D721Med (cell line): Measurements from ENCODE around the gene DLGAP1.
"Not testable (repeated sequence)": the region's sequence is repeated elsewhere in the genome, so short reads cannot be mapped to it uniquely, and the experiment has no call there.

Experiments used
- DNase-seq: peaks from one replicate; pipeline ENCODE4 v3.0.0; 2011; ENCODE audit warnings: low spot score; ENCODE audit not compliant: insufficient read length
- FAIRE-seq: peaks from 2 replicates; lab custom pipeline; 2011; peaks lifted over from hg19 to GRCh38; lab: Jason Lieb, UNC
- CTCF ChIP-seq: IDR thresholded peaks from 2 replicates; pipeline ENCODE4 v1.5.1; 2012; ENCODE audit warnings: mild to moderate bottlenecking, control low read depth; ENCODE audit not compliant: insufficient read depth; ENCODE audit errors: missing control alignments

Gene DLGAP1

GRCh38 chr18:4299395-4299794 is 155.7 kb downstream of the DLGAP1 start:
- FAIRE-seq: no peak
- no peak for TF ChIP-seq CTCF
- no peak for DNase-seq

DNA sequence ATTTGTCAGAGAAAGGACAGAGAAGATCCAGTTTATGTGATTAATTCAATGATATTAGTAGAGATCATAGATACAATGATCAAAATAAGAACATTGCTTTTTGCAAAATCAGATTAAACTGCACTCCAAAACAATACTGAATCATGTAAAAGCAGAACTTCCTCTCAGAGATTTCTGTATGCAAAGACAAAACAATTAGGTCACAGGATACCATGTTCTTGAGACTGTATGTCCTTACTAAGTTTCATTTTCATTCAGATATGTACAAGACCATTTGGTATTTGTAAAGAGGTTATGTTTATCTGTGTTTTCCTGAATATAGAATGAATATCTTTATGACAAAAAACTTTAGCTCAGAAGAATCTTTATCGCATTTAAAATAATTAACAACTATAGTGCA is 161.8 kb downstream of the DLGAP1 start:
- no peak for TF ChIP-seq CTCF
- DNase-seq (no peak), FAIRE-seq (no peak)

GRCh38 chr18:4292696-4293095 is 162.4 kb downstream of the DLGAP1 start:
- DNase-seq (no peak), FAIRE-seq (no peak)
- no peak for TF ChIP-seq CTCF

GRCh38 chr18:4287340-4287739 is 167.8 kb downstream of the DLGAP1 start:
- not testable (repeated sequence) for DNase-seq, FAIRE-seq

DNA sequence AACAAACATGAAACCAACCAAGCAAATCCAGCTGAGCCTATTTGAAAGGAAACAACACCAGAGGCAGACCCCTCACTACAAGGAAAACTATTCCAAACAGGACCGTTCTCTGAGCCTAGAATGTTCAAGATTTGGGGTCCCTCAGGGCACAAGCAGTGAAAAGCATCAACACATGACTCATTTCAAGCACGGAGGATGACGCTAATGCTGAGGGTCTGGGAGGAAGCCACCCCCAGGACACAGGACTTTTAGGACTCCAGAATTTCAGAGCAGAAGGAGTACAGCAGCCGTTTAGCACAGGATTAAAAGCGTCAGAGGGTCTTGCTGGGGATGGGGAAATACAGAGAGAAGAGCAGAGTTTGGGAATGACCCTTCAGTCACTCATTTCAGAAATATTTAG is 168.9 kb downstream of the DLGAP1 start:
- no peak for TF ChIP-seq CTCF
- DNase-seq (no peak), FAIRE-seq (no peak)

- no peak for FAIRE-seq
- no peak for DNase-seq
- TF ChIP-seq CTCF: no peak
Observed at GRCh38 chr18:4285525-4285924, 169.6 kb downstream of the DLGAP1 start.

DNA sequence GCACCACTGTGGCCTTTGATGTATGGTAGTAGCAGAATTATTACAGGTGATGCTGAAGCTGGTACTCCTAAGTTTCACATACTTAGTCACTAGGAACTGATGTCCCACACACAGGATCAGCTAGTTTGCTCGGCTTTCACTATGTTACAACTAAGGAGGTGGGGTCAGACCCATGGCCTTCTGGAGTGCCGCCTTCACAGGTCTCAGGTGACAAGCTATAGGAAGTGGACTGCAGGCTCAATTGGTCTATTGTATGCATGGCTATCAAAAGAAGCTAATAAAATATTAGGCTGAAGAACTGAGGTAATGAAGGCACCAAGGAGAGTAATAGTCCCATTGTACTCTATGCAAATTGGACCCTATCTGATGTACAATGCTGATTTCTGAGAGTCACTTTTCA is 170.6 kb downstream of the DLGAP1 start:
- TF ChIP-seq CTCF: no peak
- DNase-seq (no peak), FAIRE-seq (no peak)

DNA sequence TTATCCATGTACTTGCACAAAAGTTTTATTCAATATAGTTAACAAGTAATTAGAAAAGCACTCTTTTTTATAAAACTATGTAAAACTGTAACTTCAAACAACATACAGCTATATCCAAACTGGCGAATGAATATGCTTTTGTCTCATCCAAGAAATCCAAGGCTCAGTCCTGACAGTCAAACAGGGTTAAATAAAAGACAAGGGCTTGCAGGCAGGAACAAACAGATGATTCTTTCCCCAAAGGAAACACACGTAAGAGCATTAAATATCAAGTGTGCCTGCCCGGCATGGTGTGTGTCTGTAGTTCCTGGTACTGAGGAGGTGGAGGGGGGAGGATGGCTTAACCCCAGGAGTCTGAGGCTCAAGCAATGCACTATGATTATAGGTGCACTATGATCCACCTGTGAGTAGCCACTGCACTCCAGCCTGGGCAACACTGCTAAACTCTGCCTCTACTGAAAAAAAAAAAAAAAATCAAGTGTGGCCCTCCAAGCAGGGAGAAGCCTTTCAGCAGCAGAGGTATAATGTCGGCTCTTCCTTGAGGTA is 171.3 kb downstream of the DLGAP1 start:
- FAIRE-seq (no peak), DNase-seq (no peak)
- TF ChIP-seq CTCF: no peak
